Middle frontal gyrus (tissue), 1 donor: Measurements from ENCODE around the gene DPYSL5.
"Not testable (repeated sequence)": the region's sequence is repeated elsewhere in the genome, so short reads cannot be mapped to it uniquely, and the experiment has no call there.

Source experiments
- DNase-seq: peaks from one replicate; pipeline ENCODE4 v3.0.0-alpha.2; 2015; ENCODE audit warnings: low spot score; ENCODE audit errors: extremely low spot score

The DPYSL5 gene

DNA sequence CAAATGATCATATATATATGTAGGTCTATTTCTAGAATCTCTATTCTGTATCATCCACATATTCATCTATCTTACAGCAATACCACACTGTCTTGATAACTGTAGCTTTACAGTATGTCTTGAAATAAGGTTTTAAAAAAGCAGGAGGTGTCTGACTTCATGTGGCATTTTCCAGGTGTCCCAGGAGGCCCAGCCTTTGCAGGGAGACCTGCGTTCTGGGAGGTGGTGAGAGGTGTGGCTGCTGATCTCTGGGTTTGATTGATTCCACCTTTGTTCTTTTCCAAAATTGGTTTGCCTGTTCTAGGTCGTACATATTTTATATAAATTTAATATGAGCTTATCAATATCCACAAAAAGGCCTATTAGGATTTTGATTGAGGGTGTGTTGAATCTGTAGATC lies 26.6 kb downstream of the DPYSL5 start:
- DNase-seq = no peak

DNA sequence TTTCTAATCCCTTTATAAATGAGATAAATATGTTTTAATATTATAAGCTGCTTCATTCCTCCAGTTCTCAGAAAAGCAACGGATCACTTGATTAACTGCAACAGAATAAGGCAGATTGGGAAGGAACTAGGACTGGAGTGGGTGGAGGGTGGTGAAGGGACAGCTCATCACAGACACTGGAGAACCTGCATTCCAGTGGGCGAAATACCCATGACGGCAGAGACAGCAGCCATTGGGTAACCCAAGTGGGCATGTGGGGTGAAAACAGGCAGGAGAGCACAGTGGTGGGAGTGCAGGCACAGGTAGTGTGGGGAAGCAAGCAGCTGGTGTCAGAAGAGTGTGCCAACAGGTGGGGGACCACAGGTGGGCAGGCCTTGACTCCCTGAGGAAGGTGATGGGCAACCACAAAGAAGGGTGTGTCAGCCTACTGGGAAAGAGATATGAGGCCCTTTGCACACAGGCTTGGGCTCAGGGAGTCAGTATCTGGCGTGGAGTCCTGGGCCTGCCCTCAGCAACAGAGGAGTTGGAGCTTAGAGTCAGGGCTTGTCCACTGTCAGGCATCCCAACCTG lies 27.2 kb downstream of the DPYSL5 start:
- DNase-seq = no peak

DNA sequence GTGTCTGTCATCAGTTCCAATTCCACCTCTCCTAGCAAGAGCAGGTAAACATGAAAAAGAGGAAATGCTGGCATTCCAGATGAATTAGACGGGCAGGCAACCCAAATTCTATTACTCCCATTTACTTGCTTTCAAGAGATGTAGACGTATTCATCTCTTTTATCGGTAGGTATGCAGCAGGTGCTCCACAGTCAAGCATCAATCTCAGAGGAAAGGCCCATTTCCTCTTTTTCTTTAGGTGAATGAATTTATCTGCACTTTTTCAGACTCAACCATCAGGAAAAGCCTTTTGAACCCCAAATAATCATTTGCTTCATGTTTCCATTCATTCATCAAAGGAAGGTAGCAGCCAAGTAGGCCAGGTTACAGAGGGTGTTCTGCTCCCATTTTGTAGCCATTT lies 27.9 kb downstream of the DPYSL5 start:
- no peak for DNase-seq

DNA sequence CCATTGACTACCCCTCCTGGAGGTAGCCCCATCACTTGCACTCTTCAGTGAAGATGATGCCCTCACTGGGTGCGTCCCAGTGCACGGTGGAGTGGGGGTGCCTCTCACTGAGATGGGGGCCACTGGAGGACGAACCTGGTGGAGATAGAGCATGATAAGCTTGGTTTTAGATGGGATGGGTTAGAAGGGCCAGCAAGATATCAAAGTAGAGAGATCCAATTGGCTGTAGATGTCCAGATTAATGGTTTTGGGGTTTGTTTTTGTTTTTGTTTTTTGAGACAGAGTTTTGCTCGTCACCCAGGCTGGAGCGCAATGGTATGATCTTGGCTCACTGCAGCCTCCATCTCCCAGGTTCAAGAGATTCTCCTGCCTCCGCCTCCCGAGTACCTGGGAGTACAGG lies 28.3 kb downstream of the DPYSL5 start:
- DNase-seq = no peak

DNA sequence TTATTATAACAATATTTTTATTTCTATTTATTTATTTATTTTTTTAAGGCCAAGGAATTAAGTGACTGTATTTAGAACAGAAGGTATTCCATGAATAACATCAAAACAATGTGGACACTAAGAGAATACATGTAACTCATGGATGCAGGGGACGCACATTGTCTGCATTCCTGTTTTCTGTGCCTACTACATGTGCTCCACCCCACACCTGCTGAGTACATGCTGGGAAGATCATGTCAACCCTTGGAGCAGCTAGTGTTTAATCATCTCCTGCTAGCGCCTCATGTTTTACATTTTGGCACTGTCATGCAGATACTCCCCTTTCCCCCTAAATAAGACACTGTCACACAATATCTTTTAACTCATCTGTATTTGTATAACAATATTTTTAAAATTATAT lies 29.3 kb downstream of the DPYSL5 start:
- no peak for DNase-seq

DNA sequence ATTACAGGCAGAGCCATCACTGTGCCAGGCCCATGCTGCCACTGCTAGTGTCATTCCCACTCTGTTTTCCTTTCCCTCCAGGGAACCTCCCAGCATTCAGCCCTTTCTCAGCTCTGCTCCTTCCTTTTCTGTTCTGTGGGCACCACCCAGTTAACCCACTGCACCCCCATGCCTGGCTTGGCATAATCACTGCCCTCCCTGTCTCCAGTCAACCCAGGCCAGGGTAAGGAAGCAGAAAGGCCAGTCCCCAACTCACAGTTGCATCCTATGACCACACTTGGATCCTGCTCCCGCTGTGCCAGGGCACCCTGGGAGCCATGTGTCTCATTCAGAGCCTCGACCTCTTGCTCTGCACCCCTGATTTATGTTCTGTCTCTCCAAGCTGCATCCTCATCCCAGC lies 32.2 kb downstream of the DPYSL5 start:
- DNase-seq = no peak

DNA sequence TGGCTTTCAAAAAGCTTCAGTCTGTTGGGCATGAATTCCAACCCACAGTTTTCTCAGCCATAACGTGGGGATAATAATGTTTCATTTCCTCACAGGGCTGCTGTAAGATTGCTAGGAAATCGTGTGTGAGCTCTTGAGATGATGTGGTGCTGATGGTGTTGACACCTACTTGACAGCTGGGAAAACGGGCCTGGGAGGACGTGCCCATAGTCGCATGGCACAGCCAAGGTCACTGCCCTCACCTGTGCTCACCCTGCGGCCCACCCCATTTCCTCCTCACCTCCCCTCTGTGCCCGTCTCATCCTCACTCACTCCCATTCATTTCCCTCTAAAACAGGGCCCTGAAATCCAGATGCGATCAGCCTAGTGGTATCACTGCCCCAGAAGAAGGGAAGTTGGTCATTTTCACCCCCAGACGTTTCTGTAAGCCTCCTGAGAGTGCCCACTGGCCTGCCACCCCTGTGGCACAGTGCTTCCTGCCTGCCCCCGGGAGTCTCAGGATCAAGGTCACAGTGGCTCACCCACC lies 33.0 kb downstream of the DPYSL5 start:
- no peak for DNase-seq

DNA sequence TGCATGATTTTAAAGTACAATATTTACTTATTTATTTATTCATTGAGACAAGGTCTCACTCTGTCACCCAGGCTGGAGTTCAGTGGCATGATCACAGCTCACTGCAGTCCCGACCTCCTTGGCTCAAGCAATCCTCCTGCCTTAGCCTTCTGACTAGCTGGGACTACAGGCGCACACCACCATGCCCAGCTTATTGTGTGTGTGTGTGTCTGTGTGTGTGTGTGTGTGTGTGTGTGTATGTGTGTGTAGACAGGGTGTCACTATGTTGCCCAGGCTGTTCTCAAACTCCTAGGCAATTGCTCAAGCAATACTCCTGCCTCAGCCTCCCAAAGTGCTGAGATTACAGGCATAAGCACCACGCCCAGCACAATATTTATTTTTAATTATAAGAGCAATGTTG lies 34.3 kb downstream of the DPYSL5 start:
- DNase-seq = not testable (repeated sequence)

DNA sequence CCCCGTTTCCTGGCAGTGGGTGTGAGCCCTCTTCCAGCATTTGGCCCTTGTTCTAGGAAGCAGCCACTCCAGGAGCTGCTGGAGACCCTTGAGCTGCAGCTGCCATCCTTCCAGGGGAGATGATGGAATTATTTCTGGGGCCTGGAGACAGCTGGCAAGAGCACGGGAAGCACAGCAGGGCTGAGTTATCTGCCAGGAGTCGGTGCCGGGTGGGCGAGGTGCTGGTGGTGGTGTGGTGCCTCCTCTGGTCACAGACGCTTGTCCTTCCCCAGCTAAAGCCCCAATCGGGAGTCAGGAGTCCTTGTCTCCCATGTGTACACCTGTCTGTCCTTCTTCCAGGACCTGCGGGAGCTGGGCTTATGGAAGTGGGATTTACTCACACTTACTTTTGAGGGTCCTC lies 36.0 kb downstream of the DPYSL5 start:
- DNase-seq = no peak

DNA sequence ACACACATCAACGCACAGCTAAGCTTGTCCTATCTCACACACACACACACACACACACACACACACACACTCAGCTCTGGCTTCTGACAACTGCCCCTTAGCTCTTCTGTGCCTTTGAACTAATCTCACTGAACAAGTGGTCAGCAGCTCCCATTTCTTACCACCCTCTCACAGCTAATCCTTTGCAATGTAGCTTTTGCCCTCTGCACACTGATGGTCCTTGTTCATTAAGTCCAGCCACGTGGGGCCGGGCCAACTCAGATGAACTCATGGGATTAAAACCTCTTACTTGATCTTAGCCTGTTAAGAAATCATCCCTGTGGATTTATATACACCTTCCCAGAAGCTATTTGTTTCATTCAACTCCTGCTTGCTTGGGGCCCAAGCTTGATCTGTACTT lies 36.6 kb downstream of the DPYSL5 start:
- DNase-seq = no peak

DNA sequence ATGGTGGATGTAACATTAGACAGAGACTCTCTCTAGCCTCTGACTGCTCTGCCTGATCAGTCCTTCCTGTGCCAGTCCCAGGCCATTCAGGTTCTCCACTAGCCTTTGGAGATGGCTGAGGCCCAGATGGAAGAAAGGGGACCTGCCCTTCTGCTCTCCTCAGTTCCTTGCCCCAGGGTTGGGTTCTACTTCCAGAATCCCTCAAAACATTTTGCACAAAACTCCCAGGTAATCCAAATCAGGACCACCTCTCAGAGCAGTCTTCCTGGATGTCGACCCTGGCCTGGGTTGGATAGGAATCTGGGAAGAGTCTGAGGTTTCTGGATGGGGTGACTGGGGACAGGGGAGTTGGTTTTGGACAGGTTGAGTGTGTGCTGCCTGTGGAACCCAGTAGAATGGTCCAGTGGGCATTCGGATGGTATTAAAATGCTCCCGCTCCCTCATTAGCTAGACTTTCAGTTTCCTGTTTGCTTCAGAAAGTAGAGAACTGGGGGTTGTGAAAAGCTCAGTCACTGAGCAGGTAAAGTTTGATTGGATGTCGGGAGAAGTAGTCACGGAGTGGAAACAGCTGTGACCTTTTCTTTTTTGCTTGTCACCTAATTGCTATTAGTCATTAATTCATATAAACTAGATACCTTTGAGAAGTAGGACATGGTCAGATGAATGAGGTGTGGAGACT lies 37.9 kb downstream of the DPYSL5 start:
- no peak for DNase-seq

DNA sequence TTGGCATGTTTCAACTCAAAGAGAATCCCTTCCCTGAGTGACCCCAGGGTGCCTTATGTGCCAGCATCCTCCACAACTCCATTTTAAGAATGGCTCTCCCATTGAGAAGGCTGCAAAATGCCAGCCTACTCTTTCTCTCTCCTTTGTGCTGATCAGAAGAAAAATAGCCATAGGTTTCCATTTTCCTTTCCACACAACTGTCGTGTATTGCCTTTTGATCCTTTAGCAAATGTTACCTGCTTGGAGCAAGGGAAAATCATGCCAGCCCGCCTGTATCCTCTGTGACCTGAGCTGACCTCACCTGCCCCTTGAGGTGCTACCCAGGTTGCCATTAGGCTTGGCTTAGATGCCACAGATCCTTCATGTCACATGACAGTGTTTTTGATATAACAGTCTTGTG lies 38.8 kb downstream of the DPYSL5 start:
- DNase-seq = no peak

DNA sequence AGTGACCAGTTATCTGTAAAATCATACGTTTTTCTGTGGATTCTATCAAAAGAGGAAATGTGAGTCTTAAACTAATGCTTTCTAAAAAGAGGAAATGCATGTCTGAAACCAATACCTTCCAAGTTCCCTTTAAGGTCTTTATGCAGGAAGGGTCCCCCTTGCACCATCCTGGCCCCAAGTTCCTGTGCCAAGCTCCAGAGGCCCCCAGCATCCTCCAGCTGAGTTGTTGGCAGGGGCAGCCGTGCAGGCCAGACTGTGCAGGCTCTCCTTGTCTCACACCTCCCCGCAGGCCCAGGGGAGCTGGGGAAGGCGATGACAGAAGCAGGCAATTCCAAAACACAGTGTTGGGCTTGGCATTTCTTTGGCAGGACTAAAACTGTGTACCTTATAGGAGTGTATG lies 39.2 kb downstream of the DPYSL5 start:
- DNase-seq = no peak

DNA sequence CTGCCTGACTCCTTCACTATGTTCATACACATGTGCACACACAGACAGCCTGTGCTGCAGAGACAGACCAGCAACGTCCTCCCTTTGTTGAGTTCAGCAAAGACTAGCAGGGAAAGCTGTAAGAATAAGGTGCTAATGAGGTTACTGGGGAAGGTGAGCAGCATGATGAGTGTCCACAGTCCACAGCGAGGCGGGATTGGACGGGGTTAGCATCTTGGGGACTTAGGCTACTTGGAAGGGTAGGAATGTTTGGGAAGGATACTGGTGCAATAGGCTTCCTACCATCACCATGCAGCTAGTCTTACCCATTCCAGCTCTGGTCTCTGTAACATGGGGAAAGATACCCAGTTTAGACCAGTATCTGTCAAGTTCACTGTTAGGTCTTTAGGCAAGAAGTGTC lies 41.9 kb downstream of the DPYSL5 start:
- DNase-seq = no peak

DNA sequence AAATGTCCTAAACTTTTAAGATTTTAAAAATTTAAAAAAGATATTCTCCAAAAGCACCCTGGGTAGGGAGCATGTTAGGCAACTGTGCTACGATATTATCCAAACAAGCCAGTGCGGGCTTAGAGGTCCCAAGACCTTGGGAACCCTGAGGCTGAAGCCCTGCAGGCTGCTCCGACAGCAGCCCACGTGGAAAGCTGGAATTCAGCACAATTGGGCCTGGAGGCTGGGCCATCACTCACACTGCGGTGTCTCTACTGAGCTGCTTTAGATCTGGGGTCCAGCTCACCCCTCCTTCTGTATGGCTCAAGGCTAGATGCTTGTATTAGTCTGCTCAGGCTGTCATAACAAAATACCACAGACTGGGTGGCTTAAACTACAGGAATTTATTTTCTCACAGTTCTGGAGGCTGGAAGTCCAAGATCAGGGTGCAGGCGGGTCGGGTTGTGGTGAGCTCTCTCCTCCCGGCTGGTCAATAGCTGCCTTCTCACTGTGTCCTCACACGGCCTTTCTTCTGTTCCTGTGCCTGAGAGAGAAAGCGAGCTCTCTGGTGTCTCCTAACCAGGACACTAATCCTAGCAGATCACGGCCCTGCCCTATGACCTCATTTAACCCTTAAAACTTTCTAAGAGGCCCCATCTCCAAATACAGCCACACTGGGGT lies 42.5 kb downstream of the DPYSL5 start:
- no peak for DNase-seq

DNA sequence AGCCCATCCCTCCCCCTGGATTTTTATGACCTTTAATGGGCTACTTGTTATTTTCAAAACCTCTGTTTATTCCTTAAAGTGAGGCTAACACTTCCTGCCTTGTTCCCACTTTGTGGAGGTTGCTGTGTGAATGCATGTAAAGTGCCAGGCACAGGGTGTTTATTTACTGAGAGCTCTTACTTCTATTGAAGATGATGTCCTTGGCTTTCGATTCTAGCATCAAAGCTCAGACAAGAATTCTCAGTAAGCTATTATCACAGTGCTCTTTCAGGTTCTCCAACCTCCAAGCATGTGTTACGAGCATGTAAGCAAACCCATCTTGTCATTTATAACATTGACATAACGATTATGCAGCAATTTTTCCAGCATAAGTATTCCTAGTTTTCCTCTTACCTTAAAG lies 44.2 kb downstream of the DPYSL5 start:
- no peak for DNase-seq

DNA sequence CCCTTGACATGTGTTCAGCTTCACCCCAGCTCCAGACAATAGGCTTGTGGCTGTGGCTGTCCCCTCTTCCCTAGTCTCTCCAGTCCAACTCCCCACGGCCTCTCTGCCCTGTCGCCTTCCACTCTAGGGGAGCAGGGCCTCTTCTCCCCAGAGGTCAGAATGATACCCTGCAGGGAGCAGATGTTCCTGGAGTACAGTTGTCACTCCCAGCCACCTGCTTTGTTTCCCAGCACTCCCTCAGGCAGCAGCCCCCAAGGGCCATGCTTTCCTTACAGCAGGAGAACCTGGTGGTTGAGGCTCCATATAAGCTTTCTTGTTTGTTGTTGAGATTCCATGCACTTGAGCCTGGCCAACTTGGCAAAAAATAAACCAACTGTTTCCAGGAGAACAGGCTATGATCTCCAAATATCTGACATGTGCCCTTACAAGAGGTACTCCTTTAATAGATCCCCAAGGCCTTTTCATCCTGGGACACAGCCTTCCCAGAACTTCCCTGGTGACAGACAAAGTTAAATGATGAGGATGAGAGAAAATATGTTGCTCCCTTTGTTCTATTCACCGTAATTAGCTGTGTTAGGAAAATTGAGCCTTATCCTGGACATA lies 45.1 kb downstream of the DPYSL5 start:
- no peak for DNase-seq

DNA sequence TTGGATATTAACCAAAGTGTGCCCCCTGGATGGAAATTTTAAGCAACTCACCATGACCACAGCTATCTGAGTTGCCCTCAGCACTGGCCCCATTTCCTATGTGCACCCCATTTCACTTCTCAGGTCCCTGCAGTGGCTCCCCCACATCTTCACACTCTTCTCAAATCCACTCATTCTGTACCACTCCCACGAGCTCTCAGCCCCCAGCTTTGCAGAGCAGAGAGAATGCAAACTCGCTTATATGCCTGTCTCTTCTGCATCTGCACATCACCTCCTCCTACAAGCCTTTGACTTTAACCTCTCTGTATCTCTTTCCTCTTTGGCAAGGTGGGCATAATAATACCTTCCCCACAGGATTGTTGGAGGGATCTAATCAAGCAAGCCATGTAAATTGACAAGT lies 46.2 kb downstream of the DPYSL5 start:
- no peak for DNase-seq

DNA sequence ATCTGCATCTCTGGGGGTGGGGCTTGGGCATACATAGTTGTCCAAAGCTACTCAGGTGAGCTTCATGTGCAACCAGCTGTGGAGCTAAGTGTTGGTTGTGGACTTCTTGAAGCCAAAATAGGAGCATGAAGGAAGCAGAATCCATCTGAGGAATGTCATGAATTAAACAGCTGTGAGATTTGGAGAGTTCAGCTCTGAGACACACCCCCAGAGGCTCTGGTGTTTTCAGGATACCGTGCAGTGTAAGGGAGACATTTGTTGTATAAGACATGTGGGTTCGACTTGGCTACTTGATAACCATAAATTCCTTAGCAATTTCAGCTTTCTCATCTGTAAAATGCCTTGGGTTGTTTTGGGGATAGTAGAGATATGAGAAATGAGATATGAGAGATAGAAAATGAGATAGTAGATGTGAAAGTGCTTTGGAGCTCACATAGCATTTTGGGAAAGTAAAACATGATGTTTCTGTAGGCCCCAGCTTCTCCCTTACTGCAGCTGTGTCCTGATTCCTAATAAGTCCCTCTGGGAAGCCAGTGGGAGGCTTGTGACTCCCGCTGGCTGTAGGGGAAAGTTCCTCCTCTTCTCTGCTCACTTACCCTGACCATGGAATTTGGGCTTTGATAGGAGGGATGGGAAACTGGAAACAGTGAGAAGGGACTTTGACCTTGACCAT lies 50.0 kb downstream of the DPYSL5 start:
- DNase-seq = no peak

DNA sequence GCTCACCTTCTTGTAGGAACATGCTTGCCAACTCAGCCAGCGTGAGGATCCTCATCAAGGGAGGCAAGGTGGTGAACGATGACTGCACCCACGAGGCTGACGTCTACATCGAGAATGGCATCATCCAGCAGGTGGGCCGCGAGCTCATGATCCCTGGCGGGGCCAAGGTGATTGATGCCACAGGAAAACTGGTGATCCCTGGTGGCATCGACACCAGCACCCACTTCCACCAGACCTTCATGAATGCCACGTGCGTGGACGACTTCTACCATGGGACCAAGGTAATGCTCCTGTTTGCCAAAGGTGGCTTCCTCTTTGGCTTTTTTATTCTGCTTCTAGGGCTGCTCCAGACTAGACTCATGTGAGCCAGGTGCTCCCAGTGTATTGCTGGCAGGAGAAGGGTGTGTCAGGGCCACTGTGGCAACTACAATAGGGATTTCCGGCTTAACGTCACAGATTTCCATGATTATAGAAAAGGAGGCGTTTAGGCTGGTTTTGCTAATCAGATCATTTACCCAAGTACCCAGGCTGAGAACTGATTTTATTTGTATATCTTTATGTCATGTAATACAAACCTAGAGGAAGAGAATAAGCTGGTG lies 50.6 kb downstream of the DPYSL5 start:
- no peak for DNase-seq

DNA sequence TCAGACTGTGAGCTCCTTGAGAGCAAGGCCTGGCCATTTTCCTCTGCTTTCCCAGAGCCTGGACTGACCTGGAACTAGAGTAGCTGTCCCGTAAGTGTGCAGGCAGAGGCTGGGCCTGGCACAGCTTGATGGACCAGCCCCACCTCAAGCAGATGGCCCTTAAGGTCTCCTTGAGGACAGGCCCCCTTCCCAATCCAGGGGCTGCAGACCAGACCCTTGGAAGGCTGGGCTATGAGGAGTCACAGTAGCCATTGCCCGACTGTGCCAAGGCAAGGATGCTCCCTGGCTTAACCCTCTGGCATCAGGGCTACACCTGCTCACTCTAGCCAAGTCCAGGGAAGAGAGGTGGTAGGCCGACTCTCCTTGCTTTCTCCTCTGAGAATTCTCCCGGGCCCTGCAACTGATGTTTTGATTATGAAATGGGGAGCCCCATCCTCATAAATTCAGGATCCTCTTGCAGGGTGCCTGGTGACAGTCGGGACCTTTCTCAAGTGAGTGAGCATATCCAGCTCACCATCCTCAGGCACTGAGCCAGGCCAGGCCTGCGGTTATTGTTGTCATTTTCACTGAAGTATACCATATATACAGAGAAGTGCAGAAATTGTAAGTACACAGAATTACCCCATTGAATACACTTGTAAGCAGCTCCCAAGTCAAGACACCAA lies 51.7 kb downstream of the DPYSL5 start:
- DNase-seq = no peak
